GM18505 (cell line): Measurements from ENCODE around the gene AIG1.
"Not testable (repeated sequence)": the region's sequence is repeated elsewhere in the genome, so short reads cannot be mapped to it uniquely, and the experiment has no call there.

Experiments used
- ATAC-seq: cut with Tn5 transposase; IDR thresholded peaks from one replicate; pipeline ENCODE4 v1.9.1; 2021; ENCODE audit not compliant: unreplicated experiment
- POLR2A ChIP-seq: IDR thresholded peaks from 4 replicates; pipeline ENCODE4 v1.6.1; 2011; ENCODE audit warnings: borderline replicate concordance; ENCODE audit not compliant: insufficient read depth, insufficient read length; ENCODE audit errors: extremely low read depth

The AIG1 gene, protein sequence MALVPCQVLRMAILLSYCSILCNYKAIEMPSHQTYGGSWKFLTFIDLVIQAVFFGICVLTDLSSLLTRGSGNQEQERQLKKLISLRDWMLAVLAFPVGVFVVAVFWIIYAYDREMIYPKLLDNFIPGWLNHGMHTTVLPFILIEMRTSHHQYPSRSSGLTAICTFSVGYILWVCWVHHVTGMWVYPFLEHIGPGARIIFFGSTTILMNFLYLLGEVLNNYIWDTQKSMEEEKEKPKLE

DNA sequence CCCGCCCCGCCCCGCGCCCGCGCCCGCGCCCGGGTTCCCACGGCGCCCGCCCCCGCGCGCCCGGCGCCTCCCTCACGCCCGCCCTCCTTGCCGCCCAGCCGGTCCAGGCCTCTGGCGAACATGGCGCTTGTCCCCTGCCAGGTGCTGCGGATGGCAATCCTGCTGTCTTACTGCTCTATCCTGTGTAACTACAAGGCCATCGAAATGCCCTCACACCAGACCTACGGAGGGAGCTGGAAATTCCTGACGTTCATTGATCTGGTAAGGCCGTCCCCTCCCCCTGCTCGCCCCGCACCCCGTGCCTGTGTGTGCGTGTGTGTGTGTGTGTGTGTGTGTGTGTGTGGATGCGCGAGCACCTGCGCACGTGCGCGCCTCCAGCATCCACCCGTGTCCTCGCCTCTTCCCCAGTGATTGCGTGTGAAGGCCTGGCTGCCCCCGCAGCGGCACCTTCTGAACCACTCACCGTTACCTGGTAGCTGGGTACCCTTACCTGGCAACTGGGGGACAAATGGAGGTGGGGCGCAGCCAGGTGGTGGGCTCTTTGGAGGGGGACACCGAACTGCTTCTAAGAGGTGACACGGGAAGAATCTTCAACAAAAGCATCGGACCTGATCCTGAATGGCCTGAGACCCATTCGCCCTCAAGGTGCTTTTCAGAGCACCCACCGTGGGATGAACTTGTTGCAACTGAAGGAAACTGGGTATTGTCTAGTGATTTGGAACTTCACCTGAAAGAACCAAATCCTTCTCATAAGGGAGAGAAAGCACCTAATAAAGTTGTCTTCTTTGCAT lies at the start of gene AIG1:
AIG1 (plus strand) TSS at position 84 of the 791 bp plus-strand sequence; CDS start at position 121, 37 bp downstream.
- TF ChIP-seq POLR2A, result peak; percentile 58

GRCh38 chr6:143014764-143015163 lies 45.9 kb upstream of the AIG1 start:
- TF ChIP-seq POLR2A, result no peak
- ATAC-seq, result peak; percentile 64

More for the DNA sequence above, at the start of gene AIG1:
- peak; percentile 70 for ATAC-seq

DNA sequence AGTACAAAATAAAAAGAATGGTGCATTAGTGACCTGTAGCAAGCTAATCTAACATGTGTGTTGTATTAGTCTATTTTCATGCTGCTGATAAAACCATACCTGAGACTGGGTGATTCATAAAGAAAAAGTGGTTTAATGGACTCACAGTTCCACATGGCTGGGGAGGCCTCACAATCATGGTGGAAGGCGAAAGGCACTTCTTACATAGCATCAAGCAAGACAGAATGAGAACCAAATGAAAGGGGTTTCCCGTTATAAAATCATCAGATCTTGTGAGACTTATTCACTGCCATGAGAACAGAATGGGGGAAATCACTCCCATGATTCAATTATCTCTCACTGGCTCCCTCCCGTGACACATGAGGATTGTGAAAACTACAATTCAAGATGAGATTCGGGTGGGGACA lies 45.4 kb upstream of the AIG1 start:
- no peak for TF ChIP-seq POLR2A
- ATAC-seq, result peak; percentile 46

DNA sequence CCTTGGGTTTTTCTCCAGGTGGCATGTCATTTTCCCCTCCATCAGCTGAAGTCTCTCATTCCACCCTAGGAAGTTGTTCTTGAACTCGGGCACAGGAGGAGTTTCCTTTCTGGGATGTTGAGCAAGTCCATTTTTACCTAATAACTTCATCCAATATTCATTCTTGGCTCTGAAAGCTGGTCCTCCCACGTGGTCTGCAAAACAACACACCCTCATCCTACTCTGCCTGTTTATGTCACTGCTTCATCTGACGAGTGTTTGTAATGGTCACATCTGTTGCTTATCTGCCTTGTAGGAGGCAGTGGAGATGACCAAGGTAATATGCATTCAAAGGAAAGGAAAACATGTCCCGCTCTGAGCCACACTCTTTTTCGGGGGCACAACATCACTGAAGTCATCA lies 41.7 kb upstream of the AIG1 start:
- ATAC-seq, result no peak
- no peak for TF ChIP-seq POLR2A

DNA sequence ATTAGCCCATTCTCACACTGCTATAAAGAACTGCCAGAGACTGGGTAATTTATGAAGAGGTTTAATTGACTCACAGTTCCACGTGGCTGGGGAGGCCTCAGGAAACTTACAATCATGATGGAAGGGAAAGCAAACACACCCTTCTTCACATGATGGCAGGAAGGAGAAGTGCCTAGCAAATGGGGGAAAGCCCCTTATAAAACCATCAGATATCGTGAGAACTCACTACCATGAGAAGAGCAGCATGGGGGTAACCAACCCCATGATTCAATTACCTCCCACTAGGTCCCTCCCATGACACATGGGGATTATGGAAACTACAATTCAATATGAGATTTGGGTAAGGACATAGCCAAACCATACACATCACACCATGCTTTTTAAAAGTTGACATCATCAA lies 39.8 kb upstream of the AIG1 start:
- ATAC-seq, result not testable (repeated sequence)

- no peak for ATAC-seq
Observed at GRCh38 chr6:143021543-143021942, 39.1 kb upstream of the AIG1 start.

DNA sequence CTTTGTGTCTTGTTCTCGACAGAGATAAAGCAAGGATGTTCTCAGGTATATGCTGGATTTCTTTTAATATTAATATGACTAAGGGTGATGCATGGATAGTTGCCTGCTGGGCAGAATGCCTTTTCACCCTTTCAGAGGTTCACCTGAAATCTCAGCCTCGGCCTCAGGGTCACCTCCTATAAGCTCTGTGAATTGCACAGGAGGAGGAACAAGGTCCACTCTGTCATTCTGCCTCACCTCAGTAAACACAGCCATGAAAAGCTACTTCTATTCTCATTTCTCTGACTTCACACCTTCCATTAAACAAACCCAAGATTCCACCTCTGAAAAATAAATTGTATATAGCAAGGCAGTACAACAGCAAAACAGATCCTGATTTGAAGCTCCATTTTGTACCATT lies 38.1 kb upstream of the AIG1 start:
- no peak for ATAC-seq

More at GRCh38 chr6:143021543-143021942, 39.1 kb upstream of the AIG1 start:
- TF ChIP-seq POLR2A, result no peak

DNA sequence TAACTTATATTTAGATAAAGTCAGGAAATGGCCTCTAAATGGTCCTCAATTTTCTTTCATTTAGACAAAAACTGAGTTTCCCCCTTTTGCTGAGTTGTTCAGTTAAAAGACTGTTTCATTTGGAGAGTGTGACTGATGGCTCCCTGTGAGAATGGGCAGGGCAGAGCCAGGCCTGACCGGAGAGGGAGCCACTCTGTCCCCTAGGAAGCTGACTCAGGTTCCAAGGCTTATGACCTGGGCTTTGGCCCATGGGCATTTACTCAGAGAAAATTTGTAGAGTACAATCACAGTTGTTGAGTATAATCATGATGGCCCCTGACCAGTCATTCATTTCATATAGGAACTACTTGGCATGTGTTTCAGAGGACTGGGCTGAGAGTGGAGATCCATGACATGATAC lies 37.0 kb upstream of the AIG1 start:
- no peak for ATAC-seq
- TF ChIP-seq POLR2A, result no peak

More for the DNA sequence above, 38.1 kb upstream of the AIG1 start:
- no peak for TF ChIP-seq POLR2A

GRCh38 chr6:143024977-143025376 lies 35.7 kb upstream of the AIG1 start:
- TF ChIP-seq POLR2A, result no peak
- no peak for ATAC-seq

DNA sequence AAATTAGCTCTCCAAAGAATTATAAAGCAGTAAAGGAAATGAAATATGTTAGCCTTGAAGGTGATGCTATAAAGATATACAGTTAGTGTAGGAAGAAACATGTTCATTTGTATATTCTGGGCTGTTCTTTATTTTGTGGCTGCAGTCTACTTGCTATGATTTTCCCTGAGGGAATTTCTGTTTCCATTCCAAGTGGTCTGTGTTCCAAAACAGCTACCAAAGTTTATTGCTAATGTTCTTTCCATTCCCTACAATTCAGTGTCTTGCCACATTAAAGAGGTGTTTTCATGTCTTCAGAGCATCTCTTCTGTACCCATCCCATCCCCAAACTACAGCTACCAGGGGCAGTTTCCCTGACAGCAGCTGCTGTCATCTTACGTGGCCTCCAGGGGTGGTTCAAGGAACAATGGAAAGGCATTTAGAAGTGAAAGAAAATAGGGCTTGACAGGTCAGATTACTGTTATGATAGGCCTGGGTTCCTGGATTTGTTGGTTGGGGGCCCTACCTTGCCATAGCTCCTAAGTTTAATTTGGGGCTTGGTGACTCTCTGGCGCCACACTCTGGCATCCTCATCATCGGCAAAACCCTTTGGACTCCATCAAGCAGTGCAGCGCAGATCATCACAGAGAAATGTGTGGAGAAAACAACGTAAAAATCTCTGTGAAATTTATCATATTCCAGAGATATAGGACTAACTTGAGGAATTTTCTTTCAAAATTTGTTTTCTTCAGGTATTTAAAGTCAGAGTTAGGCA lies 33.8 kb upstream of the AIG1 start:
- no peak for TF ChIP-seq POLR2A
- ATAC-seq, result no peak

- ATAC-seq, result no peak
- no peak for TF ChIP-seq POLR2A
Observed at GRCh38 chr6:143034689-143035334, 25.9 kb upstream of the AIG1 start.

DNA sequence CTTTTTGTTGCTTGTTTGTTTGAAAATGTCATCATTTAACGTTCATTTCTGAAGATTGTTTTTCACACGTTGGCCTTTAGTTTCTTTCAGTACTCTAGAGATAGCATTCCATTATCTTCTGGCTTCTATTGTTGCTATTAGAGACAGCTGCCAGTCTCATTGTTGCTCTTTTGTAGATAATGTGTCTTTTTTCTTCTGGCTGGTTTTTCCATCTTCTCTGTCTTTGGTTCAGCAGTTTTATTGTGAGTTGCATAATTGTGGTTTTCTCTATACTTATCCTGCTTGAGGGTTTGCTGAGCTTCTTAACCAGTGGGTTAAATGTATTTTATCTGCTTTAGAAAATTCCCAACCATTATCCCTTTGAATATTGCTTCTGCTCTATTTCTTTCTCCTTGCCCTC lies 23.2 kb upstream of the AIG1 start:
- TF ChIP-seq POLR2A, result no peak
- no peak for ATAC-seq

- TF ChIP-seq POLR2A, result no peak
- no peak for ATAC-seq
Observed at GRCh38 chr6:143038833-143039232, 21.9 kb upstream of the AIG1 start.
